ENCODE data around the gene GALNTL6. TPM values are rescaled to one million over a fixed set of nuclear protein-coding genes. Genes with fewer than 3 reads are reported as not detected.

The GALNTL6 gene
- total RNA-seq, 1 experiment from 2014 or later, result not detected

- no peak for DNase-seq
- Histone ChIP-seq H2AK5ac (ENCODE audit: insufficient read length, low read length) (no peak overlapping the region), H3K23ac (ENCODE audit: insufficient read length, low read depth, low read length) (no peak overlapping the region), H2AFZ (ENCODE audit: low read length) (no peak overlapping the region), H2BK12ac (ENCODE audit: insufficient read length, low read depth, low read length) (no peak overlapping the region), H4K8ac (replicated peaks; ENCODE audit: insufficient read length, low read depth, low read length) (no peak overlapping the region), H3K27me3 (ENCODE audit: insufficient read depth, low read length) (no peaks in the 10 kb centered on the region), H3K9ac (ENCODE audit: extremely low read depth, insufficient read length, low read length) (no peak overlapping the region), H2BK20ac (ENCODE audit: low read depth, low read length, poor library complexity, severe bottlenecking) (no peak overlapping the region), H3K27ac (ENCODE audit: insufficient read length, low read depth, low read length) (no peak overlapping the region), H3K4me1 (ENCODE audit: insufficient read depth, low read length) (no peaks in the 10 kb centered on the region; the same call in 1 of the 2 replicates), H3K79me2 (ENCODE audit: insufficient read depth, low read length) (no peaks in the 10 kb centered on the region), H3K4ac (ENCODE audit: low read depth, low read length) (no peak overlapping the region), H4K5ac (ENCODE audit: insufficient read length, low read depth, low read length) (no peak overlapping the region), H2BK5ac (ENCODE audit: insufficient read length, low read length) (no peak overlapping the region), H3K9me3 (ENCODE audit: control insufficient read depth, low read depth, low read length) (no peaks in the 10 kb centered on the region), H3K18ac (ENCODE audit: insufficient read length, low read depth, low read length) (no peak overlapping the region), H3T11ph (ENCODE audit: low read length) (no peak overlapping the region), H3K23me2 (ENCODE audit: insufficient read length, low read depth, low read length, poor library complexity, severe bottlenecking) (no peaks in the 10 kb centered on the region), H3K4me2 (ENCODE audit: insufficient read depth, insufficient read length, low read length) (no peak overlapping the region), H3K56ac (ENCODE audit: insufficient read length, low read depth, low read length) (no peak overlapping the region), H3K79me1 (ENCODE audit: insufficient read depth, low read depth, low read length, poor library complexity, severe bottlenecking) (no peaks in the 10 kb centered on the region), H2BK15ac (ENCODE audit: low read depth, low read length) (no peak overlapping the region), H4K20me1 (ENCODE audit: control insufficient read depth, insufficient read depth, insufficient read length) (no peaks in the 10 kb centered on the region), H3K14ac (ENCODE audit: insufficient read depth, low read length) (no peak overlapping the region), H4K91ac (ENCODE audit: insufficient read length, low read depth, low read length) (no peak overlapping the region), H2BK120ac (ENCODE audit: low read depth, low read length, poor library complexity, severe bottlenecking) (no peak overlapping the region)
- Mint-ChIP-seq H3K9me3 (no peaks in the 10 kb centered on the region), H3K4me1 (peaks cover 10% of the 10 kb centered on the region in 2 experiments), H3K4me3 (no peak overlapping the region), H3K27ac (no peak overlapping the region), H3K36me3 (ENCODE audit: insufficient read depth in 1 of 3, low read depth in 3 of 3) (no peaks in the 10 kb centered on the region), H3K27me3 (ENCODE audit: low read depth) (no peaks in the 10 kb centered on the region; the same call in 1 of the 2 replicates)
- TF ChIP-seq CTCF (conservative IDR thresholded peaks at IDR 0.05), result no peak
- WGBS (ENCODE audit: extremely low coverage, insufficient read length, low lambda C conversion rate), result no CpG with 5 or more reads among the region's 1 CpG
Observed at GRCh38 chr4:172946503-172946902, 1133.3 kb downstream of the GALNTL6 start.
